Parathyroid adenoma (tissue), 2 donors: ENCODE measurements around the gene SLC2A9.

Source experiments
- H2AFZ ChIP-seq: fragments of 300-600 bp; sonication (generic); one replicate; pipeline ENCODE4 v1.7.0; 2017; ENCODE audit warnings: antibody characterized with exemption, mild to moderate bottlenecking
- H3K27ac ChIP-seq: fragments of 300-600 bp; sonication (generic); one replicate; pipeline ENCODE4 v1.7.0; 2017
- H3K27me3 ChIP-seq: fragments of 300-600 bp; sonication (generic); one replicate; pipeline ENCODE4 v1.7.0; 2017; ENCODE audit warnings: low read length; ENCODE audit not compliant: control insufficient read depth, insufficient read depth
- H3K36me3 ChIP-seq: fragments of 300-600 bp; sonication (generic); one replicate; pipeline ENCODE4 v1.7.0; 2017; ENCODE audit warnings: low read length; ENCODE audit not compliant: control insufficient read depth, insufficient read depth
- H3K4me1 ChIP-seq: fragments of 300-600 bp; sonication (generic); one replicate; pipeline ENCODE4 v1.7.0; 2017; ENCODE audit warnings: control low read depth
- H3K4me2 ChIP-seq: fragments of 300-600 bp; sonication (generic); one replicate; pipeline ENCODE4 v1.7.0; 2017; ENCODE audit warnings: low read length
- H3K4me3 ChIP-seq: fragments of 300-600 bp; sonication (generic); one replicate; pipeline ENCODE4 v1.7.0; 2017; ENCODE audit warnings: low read depth, low read length
- H3K79me2 ChIP-seq: fragments of 300-600 bp; sonication (generic); one replicate; pipeline ENCODE4 v1.7.0; 2017; ENCODE audit warnings: control low read depth
- H3K9ac ChIP-seq: fragments of 300-600 bp; sonication (generic); one replicate; pipeline ENCODE4 v1.7.0; 2017; ENCODE audit warnings: mild to moderate bottlenecking
- H3K9me3 ChIP-seq: fragments of 300-600 bp; sonication (generic); one replicate; pipeline ENCODE4 v1.7.0; 2017; ENCODE audit warnings: low read length; ENCODE audit not compliant: control insufficient read depth
- CTCF ChIP-seq: fragments of 300-600 bp; sonication (generic); IDR thresholded peaks from one replicate; pipeline ENCODE4 v1.7.0; 2017; ENCODE audit warnings: antibody characterized with exemption, mild to moderate bottlenecking
- donor health status: primary hyperparathyroidism.

The SLC2A9 gene

GRCh38 chr4:9962611-9963314, 58.5 kb downstream of the SLC2A9 start:
- no peaks in the 10 kb centered on the region for H3K4me1 ChIP-seq
- no peak overlapping the region for H2AFZ ChIP-seq
- TF ChIP-seq CTCF = no peak
- no peaks in the 10 kb centered on the region for H3K36me3 ChIP-seq
- H3K79me2 ChIP-seq = no peaks in the 10 kb centered on the region
- H3K9me3 ChIP-seq = no peaks in the 10 kb centered on the region
- no peak overlapping the region for H3K9ac ChIP-seq
- no peaks in the 10 kb centered on the region for H3K27me3 ChIP-seq
- H3K4me2 ChIP-seq = no peak overlapping the region
- no peak overlapping the region for H3K4me3 ChIP-seq
- no peak overlapping the region for H3K27ac ChIP-seq

GRCh38 chr4:9954468-9954867, 66.8 kb downstream of the SLC2A9 start:
- no peak for TF ChIP-seq CTCF
- Histone ChIP-seq H3K36me3 (no peaks in the 10 kb centered on the region), H2AFZ (no peak overlapping the region), H3K4me2 (no peak overlapping the region), H3K79me2 (no peaks in the 10 kb centered on the region), H3K27ac (no peak overlapping the region), H3K4me3 (no peak overlapping the region), H3K9ac (no peak overlapping the region), H3K27me3 (no peaks in the 10 kb centered on the region), H3K9me3 (no peaks in the 10 kb centered on the region), H3K4me1 (no peaks in the 10 kb centered on the region)

GRCh38 chr4:9953089-9953488, 68.2 kb downstream of the SLC2A9 start:
- no peaks in the 10 kb centered on the region for H3K4me1 ChIP-seq
- H3K79me2 ChIP-seq = no peaks in the 10 kb centered on the region
- TF ChIP-seq CTCF = no peak
- no peak overlapping the region for H3K4me2 ChIP-seq
- H3K4me3 ChIP-seq = no peak overlapping the region
- no peaks in the 10 kb centered on the region for H3K36me3 ChIP-seq
- H2AFZ ChIP-seq = no peak overlapping the region
- no peaks in the 10 kb centered on the region for H3K27me3 ChIP-seq
- H3K9me3 ChIP-seq = no peaks in the 10 kb centered on the region
- no peak overlapping the region for H3K9ac ChIP-seq
- H3K27ac ChIP-seq = no peak overlapping the region

GRCh38 chr4:9952415-9952950, 68.8 kb downstream of the SLC2A9 start:
- Histone ChIP-seq H3K9ac (no peak overlapping the region), H3K27ac (no peak overlapping the region), H3K79me2 (no peaks in the 10 kb centered on the region), H3K4me2 (no peak overlapping the region), H3K4me3 (no peak overlapping the region), H2AFZ (no peak overlapping the region), H3K4me1 (no peaks in the 10 kb centered on the region), H3K27me3 (no peaks in the 10 kb centered on the region), H3K9me3 (no peaks in the 10 kb centered on the region), H3K36me3 (no peaks in the 10 kb centered on the region)
- TF ChIP-seq CTCF = no peak

- no peak for TF ChIP-seq CTCF
- Histone ChIP-seq H3K4me3 (no peak overlapping the region), H2AFZ (no peak overlapping the region), H3K27ac (no peak overlapping the region), H3K9me3 (no peaks in the 10 kb centered on the region), H3K4me1 (no peaks in the 10 kb centered on the region), H3K79me2 (no peaks in the 10 kb centered on the region), H3K4me2 (no peak overlapping the region), H3K9ac (no peak overlapping the region), H3K36me3 (no peaks in the 10 kb centered on the region), H3K27me3 (no peaks in the 10 kb centered on the region)
These were observed 71.7 kb downstream of the SLC2A9 start for GRCh38 chr4:9949573-9949972.
